Hematopoietic multipotent progenitor cell treated with erythropoietin and hydrocortisone succinate and interleukin-3 and kit ligand, for 6 days (in vitro differentiated cells): ENCODE results near the gene PSMC5.
"Not testable (repeated sequence)": the region's sequence is repeated elsewhere in the genome, so short reads cannot be mapped to it uniquely, and the experiment has no call there.

ENCODE experiments used
- DNase-seq: peaks from one replicate; pipeline ENCODE4 v3.0.0-alpha.2; 2015

PSMC5 gene

GRCh38 chr17:63841350-63842172 is 14.3 kb downstream of the PSMC5 start:
- peak; percentile 48 for DNase-seq

GRCh38 chr17:63842173-63842539 is 14.9 kb downstream of the PSMC5 start:
- DNase-seq = peak; percentile 31

GRCh38 chr17:63842540-63843386 is 15.5 kb downstream of the PSMC5 start, which contains the start of gene SMARCD2:
Gene SMARCD2, minus strand, starts transcription at chr17:63842685. Its CDS starts 11 bp downstream, at chr17:63842674.
- DNase-seq = peak; percentile 99

GRCh38 chr17:63843387-63843888 is 16.2 kb downstream of the PSMC5 start:
- peak; percentile 75 for DNase-seq

GRCh38 chr17:63843910-63844677 is 16.9 kb downstream of the PSMC5 start:
- DNase-seq = peak; percentile 64

- DNase-seq = no peak
These were observed 18.3 kb downstream of the PSMC5 start for GRCh38 chr17:63845509-63845908.

GRCh38 chr17:63847525-63848249 is 20.5 kb downstream of the PSMC5 start:
- no peak for DNase-seq

- DNase-seq = peak; percentile 97
These were observed 21.8 kb downstream of the PSMC5 start for GRCh38 chr17:63848834-63849689.

- no peak for DNase-seq
These were observed 23.2 kb downstream of the PSMC5 start for GRCh38 chr17:63850401-63850800.

- DNase-seq = no peak
These were observed 26.0 kb downstream of the PSMC5 start for GRCh38 chr17:63853260-63853659.

- no peak for DNase-seq
These were observed 27.5 kb downstream of the PSMC5 start for GRCh38 chr17:63854709-63855108.

GRCh38 chr17:63855185-63855584 is 28.0 kb downstream of the PSMC5 start:
- no peak for DNase-seq

GRCh38 chr17:63856425-63856824 is 29.2 kb downstream of the PSMC5 start:
- not testable (repeated sequence) for DNase-seq

- no peak for DNase-seq
These were observed 32.0 kb downstream of the PSMC5 start for GRCh38 chr17:63859257-63859656.

- not testable (repeated sequence) for DNase-seq
These were observed 39.4 kb downstream of the PSMC5 start for GRCh38 chr17:63866625-63867024.

GRCh38 chr17:63869491-63870291 is 42.5 kb downstream of the PSMC5 start:
- not testable (repeated sequence) for DNase-seq

GRCh38 chr17:63870292-63870665 is 43.0 kb downstream of the PSMC5 start:
- not testable (repeated sequence) for DNase-seq

- DNase-seq = not testable (repeated sequence)
These were observed 44.6 kb downstream of the PSMC5 start for GRCh38 chr17:63871646-63872365.

- not testable (repeated sequence) for DNase-seq
These were observed 46.3 kb downstream of the PSMC5 start, which contains the start of gene CSH2 for GRCh38 chr17:63873577-63873976. Gene CSH2, minus strand, starts transcription at chr17:63873677. Its CDS starts 63 bp downstream, at chr17:63873614.
